Measurements from ENCODE around the gene FLT4.

The FLT4 gene

GRCh38 chr5:180636016-180636402 is 13.4 kb downstream of the FLT4 start:
- no peak overlapping the region for H3K4me2 ChIP-seq (ENCODE audit: low read length)
- H3K4me1 ChIP-seq (ENCODE audit: insufficient read depth, low read length, severe bottlenecking) = no peaks in the 10 kb centered on the region
- 0 out of 2 replicates have a peak, but pooled peaks cover 4% of the 10 kb centered on the region for H3K27me3 ChIP-seq (ENCODE audit: insufficient read depth, low read length)
- H4K20me1 ChIP-seq (ENCODE audit: insufficient read depth, low read length) = no peaks in the 10 kb centered on the region
- no peak overlapping the region for H3K27ac ChIP-seq (ENCODE audit: low read depth, low read length, poor library complexity, severe bottlenecking)
- H3K9me3 ChIP-seq (ENCODE audit: low read length) = no peaks in the 10 kb centered on the region
- no peak overlapping the region for H3K9ac ChIP-seq (ENCODE audit: low read length)
- H3K9me2 ChIP-seq (ENCODE audit: low read depth, low read length) = no peaks in the 10 kb centered on the region
- H3F3A ChIP-seq (ENCODE audit: insufficient read depth, low read length) = no peaks in the 10 kb centered on the region
- no peak overlapping the region for H2AFZ ChIP-seq (ENCODE audit: low read length)
- no peaks in the 10 kb centered on the region for H3K79me2 ChIP-seq (ENCODE audit: insufficient read depth, low read length)
- TF ChIP-seq, protein P1, sequence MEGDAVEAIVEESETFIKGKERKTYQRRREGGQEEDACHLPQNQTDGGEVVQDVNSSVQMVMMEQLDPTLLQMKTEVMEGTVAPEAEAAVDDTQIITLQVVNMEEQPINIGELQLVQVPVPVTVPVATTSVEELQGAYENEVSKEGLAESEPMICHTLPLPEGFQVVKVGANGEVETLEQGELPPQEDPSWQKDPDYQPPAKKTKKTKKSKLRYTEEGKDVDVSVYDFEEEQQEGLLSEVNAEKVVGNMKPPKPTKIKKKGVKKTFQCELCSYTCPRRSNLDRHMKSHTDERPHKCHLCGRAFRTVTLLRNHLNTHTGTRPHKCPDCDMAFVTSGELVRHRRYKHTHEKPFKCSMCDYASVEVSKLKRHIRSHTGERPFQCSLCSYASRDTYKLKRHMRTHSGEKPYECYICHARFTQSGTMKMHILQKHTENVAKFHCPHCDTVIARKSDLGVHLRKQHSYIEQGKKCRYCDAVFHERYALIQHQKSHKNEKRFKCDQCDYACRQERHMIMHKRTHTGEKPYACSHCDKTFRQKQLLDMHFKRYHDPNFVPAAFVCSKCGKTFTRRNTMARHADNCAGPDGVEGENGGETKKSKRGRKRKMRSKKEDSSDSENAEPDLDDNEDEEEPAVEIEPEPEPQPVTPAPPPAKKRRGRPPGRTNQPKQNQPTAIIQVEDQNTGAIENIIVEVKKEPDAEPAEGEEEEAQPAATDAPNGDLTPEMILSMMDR (IDR thresholded peaks at IDR 0.05; ENCODE audit: low read length) = no peak
- no peak for TF ChIP-seq EZH2 (IDR thresholded peaks at IDR 0.05; ENCODE audit: borderline replicate concordance, low read length)
- H3K36me3 ChIP-seq (ENCODE audit: insufficient read depth, low read length) = no peaks in the 10 kb centered on the region
- H3K4me3 ChIP-seq (ENCODE audit: low read depth, low read length, poor library complexity, severe bottlenecking) = no peak overlapping the region

DNA sequence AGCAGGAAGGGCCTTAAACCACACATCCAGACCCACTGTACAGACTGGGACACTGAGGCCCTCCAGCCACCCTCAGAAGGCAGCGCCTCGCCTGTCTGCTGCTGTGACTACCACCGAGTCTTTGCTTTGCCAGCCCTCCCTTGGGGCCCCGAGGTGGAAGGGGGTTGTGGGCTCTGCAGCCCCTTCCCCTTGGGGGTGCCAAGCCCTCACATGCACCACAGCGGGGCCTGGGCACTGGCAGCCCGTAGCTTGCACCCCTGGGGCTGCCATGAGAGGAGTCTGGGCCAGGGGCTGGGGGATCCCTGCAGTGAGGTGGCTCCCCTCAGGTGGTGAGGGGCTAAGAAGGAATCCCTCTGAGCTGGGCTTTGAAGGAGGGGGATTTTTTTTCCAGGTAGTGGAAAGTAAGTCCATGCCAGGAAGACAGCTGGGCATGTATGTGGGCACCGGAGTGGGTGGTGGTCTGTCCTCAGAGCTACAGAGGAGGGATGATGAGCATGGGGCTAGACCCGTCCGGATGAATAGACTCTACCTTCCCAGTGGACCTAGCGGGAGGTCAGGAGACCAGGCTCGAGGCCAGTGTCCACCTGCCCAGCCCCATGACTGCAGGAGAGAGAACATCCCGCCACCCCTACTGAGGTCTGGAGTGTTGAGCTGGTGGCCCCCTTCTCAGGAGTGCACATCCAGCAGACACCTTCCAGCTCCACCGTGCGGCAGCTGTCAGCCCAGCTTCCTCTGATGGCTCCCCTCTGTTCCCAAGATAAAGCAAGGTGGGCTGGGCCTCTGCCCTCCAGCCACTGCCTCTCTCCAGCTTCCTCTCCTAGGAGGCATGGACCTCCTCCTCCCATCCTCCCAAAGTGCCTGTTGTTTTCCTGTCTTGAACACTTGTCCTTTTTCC is 15.9 kb downstream of the FLT4 start:
- H3K9ac ChIP-seq (ENCODE audit: low read length) = no peak overlapping the region
- no peak overlapping the region for H3K27ac ChIP-seq (ENCODE audit: low read depth, low read length, poor library complexity, severe bottlenecking)
- no peak overlapping the region for H3K4me2 ChIP-seq (ENCODE audit: low read length)
- no peaks in the 10 kb centered on the region for H3K9me3 ChIP-seq (ENCODE audit: low read length)
- H3K27me3 ChIP-seq (ENCODE audit: insufficient read depth, low read length) = no peaks in the 10 kb centered on the region
- no peak overlapping the region for H2AFZ ChIP-seq (ENCODE audit: low read length)
- no peaks in the 10 kb centered on the region for H3F3A ChIP-seq (ENCODE audit: insufficient read depth, low read length)
- no peak for TF ChIP-seq EZH2 (IDR thresholded peaks at IDR 0.05; ENCODE audit: borderline replicate concordance, low read length)
- TF ChIP-seq, protein P1 (IDR thresholded peaks at IDR 0.05; ENCODE audit: low read length) = no peak
- no peaks in the 10 kb centered on the region for H3K4me1 ChIP-seq (ENCODE audit: insufficient read depth, low read length, severe bottlenecking)
- no peaks in the 10 kb centered on the region for H4K20me1 ChIP-seq (ENCODE audit: insufficient read depth, low read length)
- H3K9me2 ChIP-seq (ENCODE audit: low read depth, low read length) = no peaks in the 10 kb centered on the region
- no peak overlapping the region for H3K4me3 ChIP-seq (ENCODE audit: low read depth, low read length, poor library complexity, severe bottlenecking)
- no peaks in the 10 kb centered on the region for H3K79me2 ChIP-seq (ENCODE audit: insufficient read depth, low read length)
- no peaks in the 10 kb centered on the region for H3K36me3 ChIP-seq (ENCODE audit: insufficient read depth, low read length)

- Histone ChIP-seq H3K36me3 (ENCODE audit: insufficient read depth, low read length) (no peaks in the 10 kb centered on the region), H4K20me1 (ENCODE audit: insufficient read depth, low read length) (no peaks in the 10 kb centered on the region), H3F3A (ENCODE audit: insufficient read depth, low read length) (no peaks in the 10 kb centered on the region), H2AFZ (ENCODE audit: low read length) (no peak overlapping the region), H3K9me3 (ENCODE audit: low read length) (no peaks in the 10 kb centered on the region), H3K27me3 (ENCODE audit: insufficient read depth, low read length) (no peaks in the 10 kb centered on the region), H3K79me2 (ENCODE audit: insufficient read depth, low read length) (no peaks in the 10 kb centered on the region), H3K4me2 (ENCODE audit: low read length) (no peak overlapping the region), H3K27ac (ENCODE audit: low read depth, low read length, poor library complexity, severe bottlenecking) (no peak overlapping the region), H3K9me2 (ENCODE audit: low read depth, low read length) (no peaks in the 10 kb centered on the region), H3K4me1 (ENCODE audit: insufficient read depth, low read length, severe bottlenecking) (no peaks in the 10 kb centered on the region), H3K4me3 (ENCODE audit: low read depth, low read length, poor library complexity, severe bottlenecking) (no peak overlapping the region), H3K9ac (ENCODE audit: low read length) (no peak overlapping the region)
- TF ChIP-seq, protein P1 (IDR thresholded peaks at IDR 0.05; ENCODE audit: low read length) = no peak
- TF ChIP-seq EZH2 (IDR thresholded peaks at IDR 0.05; ENCODE audit: borderline replicate concordance, low read length) = no peak
Observed at GRCh38 chr5:180632768-180633167, 16.6 kb downstream of the FLT4 start.
